GM21526 (cell line): Measurements from ENCODE around the gene RAD51B.

Experiments
- ATAC-seq: cut with Tn5 transposase; IDR thresholded peaks from one replicate; pipeline ENCODE4 v1.9.1; 2021; ENCODE audit warnings: moderate library complexity; ENCODE audit not compliant: unreplicated experiment, low FRiP score

Gene RAD51B

GRCh38 chr14:68190032-68190431, 370.5 kb downstream of the RAD51B start:
- no peak for ATAC-seq

GRCh38 chr14:68191567-68192321, 372.2 kb downstream of the RAD51B start:
- ATAC-seq: no peak

DNA sequence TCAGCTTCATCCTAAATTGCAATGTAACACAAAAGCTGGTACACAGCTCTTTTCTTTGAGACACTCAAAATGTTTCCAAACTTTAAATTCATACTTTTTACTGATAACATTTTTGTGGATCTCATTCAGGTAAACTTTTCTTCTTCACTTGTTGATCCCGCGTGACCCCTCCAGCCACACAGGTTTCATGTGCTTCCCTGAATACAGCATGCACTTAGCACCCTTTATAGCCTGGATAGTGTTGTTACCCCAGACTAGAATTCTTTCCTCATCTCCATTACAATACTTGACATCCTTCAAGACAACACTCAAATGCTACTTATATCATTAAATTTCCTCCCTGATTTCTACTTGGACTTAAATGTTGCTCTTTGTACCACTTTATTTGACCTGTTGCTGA, 373.4 kb downstream of the RAD51B start:
- no peak for ATAC-seq

DNA sequence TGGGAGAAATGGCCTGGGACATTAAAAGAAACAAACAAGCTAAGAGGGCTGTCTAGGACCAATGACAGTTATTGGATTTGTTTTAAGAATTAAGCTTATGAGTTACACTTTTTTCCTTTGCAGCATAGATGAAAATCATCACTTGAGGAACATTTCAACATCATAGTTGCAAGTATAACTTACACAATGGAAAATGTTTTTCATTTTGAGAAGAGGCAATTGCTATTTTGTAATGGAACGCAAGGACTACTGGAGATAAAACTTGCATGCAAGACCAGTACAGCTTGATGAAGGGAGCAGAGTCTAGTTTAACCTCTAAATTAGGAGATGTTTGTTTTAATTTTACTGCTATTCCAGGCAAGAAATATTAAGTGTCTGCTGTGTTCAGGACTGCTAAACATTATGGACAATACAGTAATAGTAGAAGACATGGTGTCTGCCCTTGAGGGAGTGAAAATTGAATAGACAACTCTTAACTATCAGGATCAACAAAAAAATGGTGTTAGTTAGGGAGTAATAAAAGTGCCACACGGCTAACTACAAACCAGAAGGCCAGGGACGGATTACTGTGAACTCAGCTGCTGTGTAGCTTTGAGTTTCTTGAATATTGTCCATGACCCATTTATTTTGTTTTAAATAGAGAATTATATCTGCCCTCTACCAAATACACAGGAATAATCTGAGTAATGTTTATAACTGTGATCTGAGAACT, 374.5 kb downstream of the RAD51B start:
- ATAC-seq: no peak

DNA sequence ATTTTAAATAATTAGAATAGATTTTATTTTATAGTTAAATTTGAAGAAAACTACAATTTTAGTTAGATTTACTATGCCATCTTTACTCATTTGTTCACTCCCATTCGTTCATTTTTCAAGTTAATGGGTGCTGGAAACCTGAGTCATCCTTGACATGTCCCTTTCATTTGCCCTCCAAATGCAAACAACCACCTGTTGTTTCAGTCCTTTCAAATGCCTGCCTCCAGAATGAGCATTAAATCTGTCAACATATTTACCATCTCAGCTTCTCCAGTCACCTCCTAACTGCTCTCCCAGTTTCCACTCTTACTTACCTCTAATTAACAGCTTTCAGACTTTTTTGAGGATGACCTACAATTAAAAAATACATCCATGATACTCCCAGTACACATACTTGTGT, 375.5 kb downstream of the RAD51B start:
- no peak for ATAC-seq

GRCh38 chr14:68198713-68199495, 379.3 kb downstream of the RAD51B start:
- ATAC-seq: no peak

DNA sequence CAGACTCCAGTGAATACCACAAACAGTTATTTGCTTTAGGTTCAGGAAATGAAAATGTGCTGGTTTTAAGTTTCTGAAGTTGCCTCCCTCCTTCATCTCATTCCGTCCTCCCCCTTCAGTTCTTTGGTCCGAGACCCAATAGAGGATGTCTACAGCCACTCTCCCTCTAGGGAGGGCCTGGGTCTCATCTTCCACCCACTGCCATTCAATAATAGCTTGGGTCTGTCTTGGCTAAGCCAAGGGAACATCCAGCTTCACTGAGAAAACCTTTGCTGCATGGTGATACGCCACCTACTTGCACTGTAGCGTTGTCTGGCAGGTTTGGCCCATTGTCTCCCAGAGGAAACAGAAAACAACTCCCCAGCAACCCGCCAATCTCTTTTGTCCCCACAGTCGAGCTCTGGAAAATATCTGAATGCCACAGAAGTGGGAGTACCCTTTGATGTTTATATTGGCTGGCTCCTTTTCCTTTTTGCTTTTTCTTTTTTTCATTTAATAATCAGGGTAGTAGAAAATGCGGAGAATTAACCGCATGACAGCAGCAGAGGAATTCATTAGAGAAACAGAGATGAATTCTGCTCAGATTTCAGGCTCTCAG, 380.1 kb downstream of the RAD51B start:
- no peak for ATAC-seq

GRCh38 chr14:68203871-68204270, 384.3 kb downstream of the RAD51B start:
- ATAC-seq: no peak

- no peak for ATAC-seq
These were observed 388.6 kb downstream of the RAD51B start for GRCh38 chr14:68208218-68208617.

DNA sequence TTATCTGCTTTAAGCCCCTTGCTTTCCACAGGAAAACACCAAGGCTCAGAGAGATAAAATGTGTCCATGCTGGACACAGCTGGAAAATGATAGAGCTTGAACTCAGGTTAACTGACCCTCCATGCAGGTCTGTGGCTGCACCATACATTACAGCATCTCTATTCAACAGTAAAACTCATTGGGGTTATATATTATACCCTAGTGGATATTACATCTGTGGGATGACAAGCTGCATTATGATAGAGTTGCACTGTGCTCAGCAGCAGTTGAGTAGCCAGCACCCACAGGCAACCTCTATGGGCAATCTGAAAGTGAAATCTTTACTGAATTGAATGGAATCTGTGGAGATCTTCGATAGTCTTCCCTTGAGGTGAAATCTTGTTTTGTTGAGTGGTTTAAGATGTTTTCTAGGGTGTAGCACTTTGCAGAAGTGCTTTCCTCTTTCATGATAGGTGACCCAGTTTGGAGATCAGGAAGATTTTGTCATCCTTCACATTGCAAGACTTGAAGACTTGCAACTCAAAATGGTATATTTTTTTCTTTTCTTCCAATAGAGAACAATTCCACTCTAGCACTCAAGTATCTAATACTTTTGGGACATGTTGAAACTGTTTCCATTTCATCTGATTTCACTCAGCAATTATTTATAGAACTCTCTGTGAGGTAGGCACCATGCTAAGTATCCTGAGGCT, 389.2 kb downstream of the RAD51B start:
- no peak for ATAC-seq

DNA sequence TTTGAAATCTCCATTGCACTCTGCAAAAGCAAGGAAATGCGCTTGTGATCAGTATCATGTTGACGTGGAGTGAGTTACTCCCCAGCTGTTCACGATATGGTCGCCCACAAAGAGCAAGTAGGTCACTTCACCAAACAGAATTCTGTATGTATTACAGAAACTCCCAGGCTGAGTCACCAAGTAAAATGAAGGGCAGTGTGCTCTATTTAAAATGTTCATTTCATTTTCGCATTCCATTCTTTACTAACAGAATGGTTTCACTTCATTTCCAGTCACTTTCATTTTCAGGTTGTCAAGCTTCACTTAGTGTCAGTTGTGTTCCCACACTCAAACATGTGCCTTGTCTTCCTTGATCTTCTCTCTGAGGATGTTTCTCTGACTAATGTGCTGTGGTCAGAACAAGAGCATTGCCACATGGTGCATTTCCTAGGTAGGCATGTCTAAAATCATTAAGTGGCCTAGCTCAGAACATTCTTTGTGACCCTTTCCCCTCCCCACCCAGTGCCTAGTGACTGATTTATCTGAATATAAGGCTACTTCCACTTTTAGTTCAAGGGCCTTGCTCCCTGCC, 391.2 kb downstream of the RAD51B start:
- ATAC-seq: peak; percentile 81

GRCh38 chr14:68211421-68211820, 391.8 kb downstream of the RAD51B start:
- ATAC-seq: no peak

DNA sequence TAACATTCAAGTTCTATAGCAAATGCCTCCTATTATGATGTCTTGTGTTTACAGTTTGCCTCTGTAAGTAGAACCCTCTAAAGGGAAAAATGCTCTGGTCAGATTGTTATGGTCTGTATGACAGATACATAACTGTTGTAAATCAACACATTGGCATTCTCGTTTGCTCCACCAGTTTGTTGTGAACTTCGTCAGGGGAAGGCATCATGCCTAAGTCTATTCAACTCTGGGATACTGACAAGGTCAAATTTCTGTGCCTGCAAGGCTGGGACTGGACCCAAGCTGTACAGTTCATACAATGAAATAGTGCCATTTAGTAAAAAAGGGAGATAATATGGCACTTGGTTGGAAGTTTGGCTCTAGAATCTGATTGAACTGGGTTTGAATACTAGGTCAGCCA, 392.3 kb downstream of the RAD51B start:
- ATAC-seq: no peak

- no peak for ATAC-seq
These were observed 392.8 kb downstream of the RAD51B start for GRCh38 chr14:68212361-68212760.

- ATAC-seq: no peak
These were observed 394.9 kb downstream of the RAD51B start for GRCh38 chr14:68214431-68214830.

DNA sequence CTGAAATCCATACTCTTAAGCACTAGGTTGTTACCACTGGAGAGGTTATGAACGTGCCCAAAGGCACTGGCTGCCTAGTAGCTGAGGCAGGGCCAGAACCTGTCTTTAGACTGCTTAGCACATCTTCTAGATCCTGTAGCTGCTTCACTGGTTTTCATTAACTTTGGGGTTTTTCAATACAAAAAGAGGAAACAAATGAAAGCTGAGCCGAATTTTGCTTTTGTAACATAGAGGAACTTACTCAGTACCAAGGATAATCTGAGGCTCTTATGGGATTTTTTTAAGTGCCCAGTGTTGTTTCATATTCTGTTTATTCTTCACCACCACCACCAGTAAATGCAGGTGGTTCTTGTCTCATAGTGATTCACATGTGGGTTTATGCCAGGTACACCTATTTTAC, 396.1 kb downstream of the RAD51B start:
- ATAC-seq: no peak

GRCh38 chr14:68216079-68216478, 396.5 kb downstream of the RAD51B start:
- ATAC-seq: no peak

DNA sequence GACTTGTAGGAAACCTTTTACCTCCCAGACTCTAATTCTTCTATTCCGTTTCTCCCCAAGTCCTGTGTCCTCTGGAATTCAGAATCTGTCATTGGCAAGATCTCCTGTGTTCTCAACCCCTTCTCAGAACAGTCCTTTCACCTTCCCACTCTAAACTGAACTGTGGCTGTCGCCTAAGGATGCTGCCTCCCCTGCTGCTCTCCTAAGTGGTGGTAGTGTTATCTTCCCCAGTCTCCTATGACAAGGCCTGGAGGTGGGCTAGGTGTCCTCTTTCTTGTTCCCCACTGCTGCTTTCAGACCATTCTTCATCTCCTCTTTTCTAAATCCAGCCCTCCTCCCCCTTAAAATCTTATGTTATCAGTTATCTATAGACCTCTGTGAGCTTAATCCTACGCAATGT, 397.4 kb downstream of the RAD51B start:
- no peak for ATAC-seq

DNA sequence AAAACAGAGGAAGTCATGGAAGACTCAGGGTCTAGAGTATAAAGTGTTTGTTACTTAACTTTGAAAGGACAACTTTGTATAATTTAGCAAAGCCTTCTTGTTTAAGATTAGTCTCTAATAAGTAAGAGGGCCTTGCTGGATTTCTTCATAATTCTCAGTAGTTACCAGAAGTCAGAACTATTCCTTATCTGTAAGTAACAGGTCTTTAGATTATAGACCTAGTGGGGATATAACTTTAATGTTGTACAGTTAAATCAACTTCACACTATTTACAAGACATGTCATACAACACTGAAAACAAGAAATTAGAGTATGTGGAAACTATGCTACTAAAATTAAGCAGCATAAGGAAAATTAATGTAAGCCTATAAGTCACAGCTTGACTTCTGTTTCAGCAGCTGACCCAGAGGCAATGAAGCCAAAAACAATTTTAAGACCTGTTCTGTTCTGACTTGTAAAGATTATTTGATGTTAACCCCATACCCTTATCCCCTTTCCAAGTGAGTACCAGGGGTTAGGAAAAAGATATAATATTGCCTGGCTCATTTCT, 398.3 kb downstream of the RAD51B start:
- ATAC-seq: no peak

DNA sequence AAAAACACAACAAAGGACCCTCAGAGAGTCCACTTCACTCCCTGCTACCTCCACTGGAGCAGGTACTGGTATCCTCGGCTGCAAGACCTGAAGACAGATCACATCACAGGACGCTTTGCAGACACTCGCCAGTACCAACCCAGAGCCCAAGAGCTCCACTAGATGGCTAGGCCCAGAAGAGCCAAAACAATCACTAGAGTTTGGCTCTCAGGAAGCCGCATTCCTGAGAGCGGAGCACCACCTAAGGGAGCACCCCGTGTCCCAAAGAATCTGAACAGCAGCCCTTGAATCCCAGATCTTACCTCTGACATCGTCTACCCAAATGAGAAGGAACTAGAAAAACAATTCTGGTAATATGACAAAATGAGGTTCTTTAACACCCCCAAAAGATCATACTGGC, 399.8 kb downstream of the RAD51B start:
- no peak for ATAC-seq
